Activated CD4-positive, alpha-beta T cell treated with anti-CD3 and anti-CD28 coated beads for 48 hours (primary cell): ENCODE measurements around the gene ARHGEF37.

ENCODE experiments used
- DNase-seq: peaks from one replicate; pipeline ENCODE4 v3.0.0-alpha.2; 2020

ARHGEF37 gene

GRCh38 chr5:149679876-149680809 lies 98.8 kb downstream of the ARHGEF37 start:
- DNase-seq: no peak

GRCh38 chr5:149680810-149681221 lies 99.5 kb downstream of the ARHGEF37 start:
- DNase-seq: no peak

GRCh38 chr5:149681252-149681651 lies 100.0 kb downstream of the ARHGEF37 start:
- no peak for DNase-seq

GRCh38 chr5:149681922-149682321 lies 100.6 kb downstream of the ARHGEF37 start:
- no peak for DNase-seq

GRCh38 chr5:149682532-149683075 lies 101.3 kb downstream of the ARHGEF37 start:
- DNase-seq: no peak

GRCh38 chr5:149683964-149684363 lies 102.7 kb downstream of the ARHGEF37 start:
- DNase-seq: no peak

- DNase-seq: no peak
These were observed 103.1 kb downstream of the ARHGEF37 start for GRCh38 chr5:149684371-149684770.
